CD8-positive, alpha-beta memory T cell (primary cell): ENCODE results near the gene TMEM255A. TPM values are rescaled to one million over a fixed set of nuclear protein-coding genes. Genes with fewer than 3 reads are reported as not detected.

ENCODE experiments used
- CTCF ChIA-PET: fragments of 350-600 bp; sonication (Branson Sonifier 250); formaldehyde crosslinking; loops from one replicate; lab custom pipeline; 2021; ENCODE audit warnings: antibody characterized with exemption; lab: Charles Lee
- POLR2A ChIA-PET: fragments of 350-600 bp; sonication (Branson Sonifier 250); formaldehyde crosslinking; loops from one replicate; lab custom pipeline; 2021; ENCODE audit warnings: antibody characterized with exemption; lab: Charles Lee
- DNase-seq, 5 donors: peaks; one replicate each; pipeline versions ENCODE4 v3.0.0 to v3.0.0-alpha.2; 2020 to 2022; ENCODE audit warnings: mixed read lengths in 1 of 5
- H3K27ac ChIP-seq: one replicate; pipeline ENCODE4 v1.7.0; 2013; ENCODE audit warnings: low read depth, mild to moderate bottlenecking, low read length, moderate library complexity
- H3K27me3 ChIP-seq: 2 replicates; pipeline ENCODE4 v1.7.0; 2013; ENCODE audit warnings: low read length, mild to moderate bottlenecking; ENCODE audit not compliant: insufficient read depth, poor library complexity, severe bottlenecking
- H3K36me3 ChIP-seq: 2 replicates; pipeline ENCODE4 v1.7.0; 2013; ENCODE audit warnings: mild to moderate bottlenecking, low read length, moderate library complexity; ENCODE audit not compliant: insufficient read depth
- H3K4me1 ChIP-seq: 2 replicates; pipeline ENCODE4 v1.7.0; 2013; ENCODE audit warnings: mild to moderate bottlenecking, low read length, moderate library complexity; ENCODE audit not compliant: insufficient read depth
- H3K4me3 ChIP-seq: 2 replicates; pipeline ENCODE4 v1.7.0; 2013; ENCODE audit warnings: mild to moderate bottlenecking, low read length
- H3K9me3 ChIP-seq: 2 replicates; pipeline ENCODE4 v1.7.0; 2013; ENCODE audit warnings: mild to moderate bottlenecking, low read length
- H3K27ac Mint-ChIP-seq, 8 donors: one replicate each; pipeline ENCODE4 v1.8.0; 2020 to 2021; ENCODE audit warnings: mixed read lengths in 8 of 8, mild to moderate bottlenecking in 6 of 8, inconsistent platforms in 3 of 8, moderate library complexity in 3 of 8
- H3K27me3 Mint-ChIP-seq, 2 donors: one replicate each; pipeline ENCODE4 v1.8.0; 2020 to 2021; ENCODE audit warnings: mixed read lengths in 2 of 2, mild to moderate bottlenecking in 1 of 2, moderate library complexity in 1 of 2
- H3K36me3 Mint-ChIP-seq, 3 donors: one replicate each; pipeline ENCODE4 v1.8.0; 2020 to 2021; ENCODE audit warnings: mixed read lengths in 3 of 3, inconsistent platforms in 1 of 3, mild to moderate bottlenecking in 1 of 3
- H3K4me1 Mint-ChIP-seq, 3 donors: one replicate each; pipeline ENCODE4 v1.8.0; 2020 to 2021; ENCODE audit warnings: mixed read lengths in 3 of 3, inconsistent platforms in 1 of 3, mild to moderate bottlenecking in 1 of 3
- H3K4me3 Mint-ChIP-seq, 7 donors: one replicate each; pipeline ENCODE4 v1.8.0; 2020 to 2021; ENCODE audit warnings: mixed read lengths in 7 of 7, mild to moderate bottlenecking in 6 of 7, moderate library complexity in 4 of 7, inconsistent platforms in 2 of 7
- H3K9me3 Mint-ChIP-seq, 5 donors: one replicate each; pipeline ENCODE4 v1.8.0; 2020 to 2022; ENCODE audit warnings: mixed read lengths in 5 of 5, mild to moderate bottlenecking in 3 of 5, moderate library complexity in 2 of 5, inconsistent platforms in 1 of 5
- polyA plus RNA-seq: library from polyadenylated mRNA; unstranded; fragments of 300-500 nt; fragmentation: Illumina TruSeq; gene quantifications from one replicate; pipeline ENCODE4 v1.2.3, GENCODE V29; 2021
- total RNA-seq, 2 experiments: library from RNA; stranded (reverse); gene quantifications; one replicate each; pipeline ENCODE4 v1.2.3, GENCODE V29; 2021

The TMEM255A gene
- total and polyA plus RNA-seq, 3 experiments from 2014 or later, result 0.09 to 2.1 TPM; not detected in 1

DNA sequence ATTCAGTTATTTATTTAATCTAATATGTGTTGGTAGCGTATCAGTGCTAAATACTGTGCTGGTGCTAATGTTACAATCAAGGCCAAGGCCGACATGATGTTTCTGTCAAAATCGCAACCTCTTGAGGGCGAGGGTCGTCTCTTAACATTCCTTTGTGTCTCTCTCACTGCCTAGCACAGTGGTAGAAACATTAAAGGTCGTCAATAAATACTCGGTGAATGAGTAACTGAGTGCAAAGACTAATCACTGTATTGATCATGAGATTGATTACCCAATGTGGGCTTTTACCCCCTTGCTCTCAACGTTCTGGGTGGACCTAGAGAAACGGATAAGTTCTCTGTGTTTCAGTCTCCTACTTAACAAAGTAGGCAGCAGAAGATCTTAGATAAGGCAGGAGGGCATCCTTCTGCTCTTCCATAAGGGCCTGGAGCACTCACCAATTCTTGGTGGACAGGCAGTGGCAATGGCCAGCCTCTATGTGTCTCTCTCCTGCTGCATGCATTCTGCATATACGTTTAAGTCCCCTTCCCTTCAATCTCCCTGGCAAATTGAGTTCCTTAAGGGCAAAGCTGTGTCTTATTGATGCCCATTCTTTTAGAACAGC lies 30.1 kb downstream of the TMEM255A start:
- no peaks in the 10 kb centered on the region for H3K4me1 ChIP-seq
- no peak overlapping the region for H3K4me3 ChIP-seq
- no peaks in the 10 kb centered on the region for H3K36me3 ChIP-seq
- H3K27me3 Mint-ChIP-seq, result peaks cover 1 to 5% of the 10 kb centered on the region in 2 donors
- peaks cover 0 to 1% (median 0%) of the 10 kb centered on the region in 5 donors for H3K9me3 Mint-ChIP-seq
- H3K4me3 Mint-ChIP-seq, result no peak overlapping the region
- H3K36me3 Mint-ChIP-seq, result no peaks in the 10 kb centered on the region
- no peak for DNase-seq
- POLR2A ChIA-PET, result no interaction called here
- no peaks in the 10 kb centered on the region for H3K9me3 ChIP-seq
- CTCF ChIA-PET, result no interaction called here
- no peak overlapping the region for H3K27ac ChIP-seq
- no peak overlapping the region for H3K27ac Mint-ChIP-seq
- no peaks in the 10 kb centered on the region for H3K27me3 ChIP-seq
- no peaks in the 10 kb centered on the region for H3K4me1 Mint-ChIP-seq

GRCh38 chrX:120274958-120275357 lies 36.3 kb downstream of the TMEM255A start:
- no peak for DNase-seq
- H3K27ac ChIP-seq, result no peak overlapping the region
- H3K36me3 Mint-ChIP-seq, result no peaks in the 10 kb centered on the region
- H3K27me3 ChIP-seq, result no peaks in the 10 kb centered on the region
- ChIA-PET POLR2A (no interaction called here), CTCF (interaction anchor here (0.9 to 1.1 kb wide), 2 partner anchors 14 to 35 kb away, joined by 3 to 4 read pairs; no protein-coding TSS in a partner anchor)
- H3K27me3 Mint-ChIP-seq, result peaks cover 0 to 3% of the 10 kb centered on the region in 2 donors
- H3K4me1 Mint-ChIP-seq, result peaks cover under 1 to 1% (median under 1%) of the 10 kb centered on the region in 3 donors
- no peaks in the 10 kb centered on the region for H3K9me3 ChIP-seq
- H3K9me3 Mint-ChIP-seq, result no peaks in the 10 kb centered on the region
- H3K4me3 ChIP-seq, result no peak overlapping the region
- peaks cover under 1% of the 10 kb centered on the region for H3K4me1 ChIP-seq
- H3K4me3 Mint-ChIP-seq, result no peak overlapping the region
- no peak overlapping the region for H3K27ac Mint-ChIP-seq
- no peaks in the 10 kb centered on the region for H3K36me3 ChIP-seq

DNA sequence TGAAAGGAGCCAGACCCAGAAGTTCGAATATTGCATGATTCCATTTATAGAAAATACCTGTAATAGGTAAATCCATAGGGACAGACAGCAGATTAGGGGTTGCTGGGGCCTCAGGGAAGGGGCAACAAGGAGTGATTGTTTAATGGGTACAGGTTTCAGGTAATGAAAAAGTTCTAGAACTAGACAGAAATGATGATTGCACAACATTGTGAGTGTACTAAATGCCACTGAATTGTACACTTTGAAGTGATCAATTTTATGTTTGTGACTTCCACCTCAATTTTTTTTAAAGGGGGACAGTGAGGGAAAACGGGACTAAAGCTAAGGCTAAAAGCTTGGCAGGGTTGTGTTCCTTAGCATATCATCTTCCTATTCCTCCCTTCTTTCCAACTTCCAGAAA lies 37.1 kb downstream of the TMEM255A start:
- Mint-ChIP-seq H3K9me3 (no peaks in the 10 kb centered on the region), H3K4me3 (peak overlapping the region in 1 of 7 donors; percentile 15), H3K4me1 (peaks cover 7 to 9% (median 9%) of the 10 kb centered on the region in 3 donors), H3K27me3 (peaks cover 0 to 4% of the 10 kb centered on the region in 2 donors), H3K27ac (peak overlapping the region in 2 of 8 donors; percentile 8 to 23), H3K36me3 (no peaks in the 10 kb centered on the region)
- H3K27ac ChIP-seq, result no peak overlapping the region
- ChIA-PET CTCF (no interaction called here), POLR2A (no interaction called here)
- DNase-seq, result no peak
- peaks cover 8% of the 10 kb centered on the region for H3K4me1 ChIP-seq
- H3K4me3 ChIP-seq, result no peak overlapping the region
- H3K9me3 ChIP-seq, result no peaks in the 10 kb centered on the region
- no peaks in the 10 kb centered on the region for H3K27me3 ChIP-seq
- no peaks in the 10 kb centered on the region for H3K36me3 ChIP-seq

DNA sequence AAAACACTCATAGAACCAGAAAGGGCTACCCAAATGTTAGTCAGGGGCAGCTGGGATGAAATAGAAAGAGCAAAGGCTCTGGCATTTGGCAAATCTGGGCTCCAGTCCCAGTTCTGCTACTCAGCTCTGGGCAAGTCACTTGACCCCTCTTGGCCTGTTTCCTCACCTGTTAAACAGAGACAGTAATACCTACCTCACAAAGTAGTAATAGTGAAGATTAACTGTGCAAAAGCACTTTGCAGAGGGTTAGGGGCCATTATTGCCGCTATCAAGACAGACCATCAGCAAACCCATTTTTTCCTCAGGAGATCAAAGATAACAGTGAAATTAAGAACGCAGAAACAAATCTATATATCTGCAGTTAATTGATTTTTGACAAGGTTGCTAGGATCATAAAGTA lies 40.0 kb downstream of the TMEM255A start:
- H3K36me3 ChIP-seq, result no peaks in the 10 kb centered on the region
- ChIA-PET POLR2A (no interaction called here), CTCF (no interaction called here)
- no peaks in the 10 kb centered on the region for H3K9me3 Mint-ChIP-seq
- H3K4me1 ChIP-seq, result peaks cover 12% of the 10 kb centered on the region
- no peaks in the 10 kb centered on the region for H3K9me3 ChIP-seq
- H3K27me3 ChIP-seq, result no peaks in the 10 kb centered on the region
- peak overlapping the region in 1 of 8 donors; percentile 43 for H3K27ac Mint-ChIP-seq
- H3K4me3 ChIP-seq, result no peak overlapping the region
- no peak for DNase-seq
- H3K27me3 Mint-ChIP-seq, result peaks cover 0 to 4% of the 10 kb centered on the region in 2 donors
- no peaks in the 10 kb centered on the region for H3K36me3 Mint-ChIP-seq
- H3K4me1 Mint-ChIP-seq, result peaks cover 7 to 10% (median 9%) of the 10 kb centered on the region in 3 donors
- H3K27ac ChIP-seq, result no peak overlapping the region
- H3K4me3 Mint-ChIP-seq, result no peak overlapping the region

DNA sequence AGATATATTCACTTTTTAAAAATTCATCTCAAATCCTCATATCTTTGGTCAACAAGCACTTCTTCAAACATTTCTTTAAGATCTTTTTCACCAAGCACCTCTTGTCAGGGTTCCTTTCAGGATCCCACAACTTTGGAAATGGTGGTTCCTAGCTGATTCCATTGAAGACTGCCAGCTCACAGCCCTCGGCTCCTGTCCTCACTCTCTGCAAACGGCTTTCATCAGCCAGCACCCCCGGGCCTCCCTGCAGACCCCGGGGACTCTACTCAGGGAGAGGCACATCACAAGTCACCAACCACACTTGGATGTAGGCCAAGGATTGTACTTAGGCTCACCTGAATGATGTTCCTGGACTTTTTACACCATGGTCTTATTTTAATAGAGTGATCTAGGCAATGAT lies 40.7 kb downstream of the TMEM255A start:
- H3K4me3 Mint-ChIP-seq, result no peak overlapping the region
- peaks cover 0 to 4% of the 10 kb centered on the region in 2 donors for H3K27me3 Mint-ChIP-seq
- Histone ChIP-seq H3K4me1 (peaks cover 12% of the 10 kb centered on the region), H3K36me3 (no peaks in the 10 kb centered on the region), H3K4me3 (no peak overlapping the region), H3K9me3 (no peaks in the 10 kb centered on the region), H3K27ac (no peak overlapping the region), H3K27me3 (no peaks in the 10 kb centered on the region)
- ChIA-PET CTCF (no interaction called here), POLR2A (no interaction called here)
- H3K27ac Mint-ChIP-seq, result no peak overlapping the region
- H3K9me3 Mint-ChIP-seq, result no peaks in the 10 kb centered on the region
- H3K4me1 Mint-ChIP-seq, result peaks cover 7 to 10% (median 9%) of the 10 kb centered on the region in 3 donors
- H3K36me3 Mint-ChIP-seq, result no peaks in the 10 kb centered on the region
- no peak for DNase-seq

GRCh38 chrX:120269373-120270035 lies 41.8 kb downstream of the TMEM255A start:
- H3K4me1 Mint-ChIP-seq, result peaks cover 7 to 10% (median 9%) of the 10 kb centered on the region in 3 donors
- no peaks in the 10 kb centered on the region for H3K36me3 Mint-ChIP-seq
- no peak overlapping the region for H3K4me3 Mint-ChIP-seq
- no peak overlapping the region for H3K4me3 ChIP-seq
- no peaks in the 10 kb centered on the region for H3K27me3 ChIP-seq
- H3K27ac Mint-ChIP-seq, result peak overlapping the region in 7 of 8 donors; percentile 9 to 71 (median 32)
- CTCF ChIA-PET, result interaction anchor here (0.8 to 1.1 kb wide), 3 partner anchors 18 to 55 kb away, joined by 3 read pairs; no protein-coding TSS in a partner anchor
- peaks cover 0 to 4% of the 10 kb centered on the region in 2 donors for H3K27me3 Mint-ChIP-seq
- H3K36me3 ChIP-seq, result no peaks in the 10 kb centered on the region
- DNase-seq, result peak in 1 of 5 donors; percentile 18
- POLR2A ChIA-PET, result interaction anchor here (0.8 kb wide), 1 partner anchor 19 kb away, joined by 4 read pairs; the partner anchor contains the start of gene ZBTB33
- H3K9me3 ChIP-seq, result no peaks in the 10 kb centered on the region
- no peak overlapping the region for H3K27ac ChIP-seq
- H3K4me1 ChIP-seq, result peaks cover 12% of the 10 kb centered on the region
- no peaks in the 10 kb centered on the region for H3K9me3 Mint-ChIP-seq

DNA sequence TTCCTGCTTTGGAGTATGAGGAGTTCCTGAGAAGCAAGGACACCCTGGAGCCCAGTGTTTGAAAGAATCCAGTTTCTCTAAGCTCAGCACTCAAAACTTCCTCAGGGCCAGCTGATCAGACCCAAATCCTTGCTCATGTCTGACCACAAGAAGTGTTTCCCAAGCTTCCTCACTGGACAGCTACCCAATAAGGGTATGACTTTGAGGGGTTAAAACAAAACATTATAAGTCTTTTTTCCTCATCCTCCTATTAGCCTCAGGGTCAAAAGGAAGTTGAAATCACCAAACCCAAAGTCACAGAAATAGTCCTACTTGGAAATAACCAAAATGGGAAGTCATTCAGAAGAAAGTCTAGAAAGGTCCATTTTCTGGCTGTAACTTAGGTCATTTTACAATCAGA lies 46.9 kb downstream of the TMEM255A start:
- H3K4me3 ChIP-seq, result no peak overlapping the region
- no peaks in the 10 kb centered on the region for H3K9me3 ChIP-seq
- H3K36me3 Mint-ChIP-seq, result no peaks in the 10 kb centered on the region
- H3K4me1 ChIP-seq, result peaks cover 5% of the 10 kb centered on the region
- ChIA-PET POLR2A (interaction anchor here (1.0 kb wide), 1 partner anchor 13 kb away, joined by 3 read pairs; no protein-coding TSS in a partner anchor), CTCF (interaction anchor here (0.6 to 1.5 kb wide), 3 partner anchors 13 to 33 kb away, joined by 3 to 5 read pairs (median 4); partner anchors contain the start of gene ZBTB33)
- H3K27ac ChIP-seq, result no peak overlapping the region
- H3K9me3 Mint-ChIP-seq, result no peaks in the 10 kb centered on the region
- no peaks in the 10 kb centered on the region for H3K36me3 ChIP-seq
- H3K4me1 Mint-ChIP-seq, result peaks cover 2% of the 10 kb centered on the region in 3 donors
- no peak overlapping the region for H3K27ac Mint-ChIP-seq
- H3K4me3 Mint-ChIP-seq, result no peak overlapping the region
- DNase-seq, result no peak
- no peaks in the 10 kb centered on the region for H3K27me3 ChIP-seq
- peaks cover 0 to 2% of the 10 kb centered on the region in 2 donors for H3K27me3 Mint-ChIP-seq
